ENCODE data around the gene SEPTIN5.
"Not testable (repeated sequence)": the region's sequence is repeated elsewhere in the genome, so short reads cannot be mapped to it uniquely, and the experiment has no call there.

SEPTIN5 gene

DNA sequence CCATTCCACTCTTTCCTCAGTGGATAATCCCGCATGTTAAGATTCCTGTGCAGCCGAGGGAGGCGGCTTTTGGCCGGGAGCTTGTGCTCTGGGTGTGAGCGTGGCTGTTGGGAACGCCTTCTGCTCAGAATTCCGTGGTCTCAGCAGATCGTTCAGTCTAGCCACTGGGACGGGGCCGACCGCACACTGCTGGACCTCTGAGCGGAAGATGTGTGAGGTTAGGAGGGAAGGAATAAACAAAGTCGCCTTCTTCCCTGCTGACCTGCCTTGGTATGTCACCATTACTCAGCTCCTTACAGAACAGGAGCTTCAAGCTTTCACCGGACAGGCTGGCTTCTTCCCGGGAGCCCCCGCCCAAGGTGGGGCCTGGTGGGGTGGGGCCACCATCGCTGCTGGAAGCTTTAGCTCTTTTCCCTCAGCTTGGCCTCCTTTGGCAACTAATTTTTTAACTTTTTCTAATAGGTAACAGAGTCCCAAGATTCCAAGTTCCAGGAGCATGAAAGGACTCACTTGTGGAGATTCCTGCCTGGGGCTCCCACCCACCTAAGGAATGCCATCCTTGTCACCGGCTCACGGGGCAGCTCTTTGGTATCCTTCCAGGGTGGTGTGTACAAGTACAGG is 22.5 kb upstream of the SEPTIN5 start:
- no peaks in the 10 kb centered on the region for H3K36me3 Mint-ChIP-seq
- no peaks in the 10 kb centered on the region for H3K9me3 Mint-ChIP-seq
- H3K27ac Mint-ChIP-seq, result no peak overlapping the region
- H3K4me3 Mint-ChIP-seq, result no peak overlapping the region
- H3K27me3 Mint-ChIP-seq, result peaks cover 34% of the 10 kb centered on the region
- H3K4me1 Mint-ChIP-seq, result no peaks in the 10 kb centered on the region
- CTCF ChIA-PET, result no interaction called here
- no peak for DNase-seq

DNA sequence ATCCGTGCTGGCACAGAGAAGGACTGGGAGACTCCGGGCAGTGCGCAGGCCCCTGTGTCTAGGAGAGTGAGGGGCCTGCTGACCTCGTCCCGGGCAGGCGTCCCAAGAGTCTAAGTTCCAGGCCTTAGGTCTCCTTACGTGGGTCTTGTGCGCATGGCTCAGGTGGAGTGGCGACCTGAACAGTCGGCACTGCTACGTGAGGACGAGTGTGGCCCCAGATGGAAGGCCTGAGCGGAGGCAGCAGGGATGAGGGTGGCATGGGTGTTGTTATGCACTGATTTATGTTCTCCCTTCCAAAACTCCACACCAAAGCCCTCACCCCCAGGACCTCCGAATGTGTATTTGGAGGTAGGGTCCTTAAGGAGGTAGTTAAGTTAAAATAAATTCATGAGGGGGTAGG is 20.7 kb upstream of the SEPTIN5 start:
- no peak for DNase-seq
- Mint-ChIP-seq H3K4me1 (no peaks in the 10 kb centered on the region), H3K27me3 (peaks cover 28% of the 10 kb centered on the region), H3K36me3 (no peaks in the 10 kb centered on the region), H3K9me3 (no peaks in the 10 kb centered on the region), H3K27ac (no peak overlapping the region), H3K4me3 (no peak overlapping the region)
- CTCF ChIA-PET, result no interaction called here

DNA sequence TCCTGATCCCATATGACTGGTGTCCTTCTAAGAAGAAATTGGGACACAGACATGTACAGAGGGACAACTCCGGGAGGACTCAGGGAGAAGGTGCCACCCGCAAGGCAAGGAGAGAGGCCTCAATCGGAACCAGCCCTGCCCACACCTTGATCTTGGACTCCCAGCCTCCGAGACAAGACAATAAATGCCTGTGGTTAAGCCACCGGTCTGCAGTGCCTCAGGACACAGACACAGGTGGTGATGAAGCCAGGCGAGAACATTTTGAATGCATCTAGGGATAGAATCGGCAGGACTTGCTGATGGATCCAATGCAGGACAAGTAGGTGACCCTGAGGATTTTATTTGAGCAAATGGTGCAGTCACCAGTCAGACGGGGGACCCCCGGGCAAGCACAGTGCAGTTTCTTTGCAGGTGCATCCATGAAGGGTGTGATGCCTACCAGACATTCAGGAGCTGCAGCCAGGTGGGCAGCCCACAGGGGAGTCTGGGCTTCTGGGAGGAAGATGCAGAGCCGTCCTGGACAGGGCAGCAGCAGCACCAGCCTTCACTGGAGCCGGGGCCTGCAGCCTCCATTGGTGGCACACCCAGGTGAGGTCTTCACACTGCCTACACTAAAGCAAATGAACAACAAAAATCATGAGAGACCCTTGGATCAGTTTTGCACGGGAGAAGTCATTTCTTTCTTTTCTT is 20.2 kb upstream of the SEPTIN5 start:
- Mint-ChIP-seq H3K4me1 (no peaks in the 10 kb centered on the region), H3K27ac (no peak overlapping the region), H3K4me3 (no peak overlapping the region), H3K27me3 (peaks cover 27% of the 10 kb centered on the region), H3K36me3 (no peaks in the 10 kb centered on the region), H3K9me3 (no peaks in the 10 kb centered on the region)
- CTCF ChIA-PET, result no interaction called here
- DNase-seq, result no peak

DNA sequence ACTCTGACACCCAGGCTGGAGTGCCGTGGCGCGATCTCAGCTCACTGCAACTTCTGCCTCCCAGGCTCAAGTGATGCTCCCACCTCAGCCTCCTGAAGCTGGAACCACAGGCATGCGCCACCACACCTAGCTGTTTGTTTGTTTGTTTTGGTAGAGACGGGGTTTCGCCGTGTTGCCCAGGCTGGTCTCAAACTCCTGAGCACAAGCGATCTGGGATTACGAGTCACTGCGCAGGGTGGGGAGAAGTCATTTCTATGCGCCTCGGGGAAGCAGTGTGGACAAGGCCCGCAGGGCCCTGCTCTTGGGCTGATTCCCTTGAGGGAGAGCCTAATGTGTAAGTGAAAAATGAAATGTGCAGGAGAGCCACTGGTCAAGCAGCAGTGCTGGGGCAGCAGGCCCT is 19.6 kb upstream of the SEPTIN5 start:
- Mint-ChIP-seq H3K4me3 (no peak overlapping the region), H3K4me1 (no peaks in the 10 kb centered on the region), H3K36me3 (no peaks in the 10 kb centered on the region), H3K9me3 (no peaks in the 10 kb centered on the region), H3K27ac (no peak overlapping the region), H3K27me3 (peaks cover 22% of the 10 kb centered on the region)
- CTCF ChIA-PET, result no interaction called here
- DNase-seq, result no peak

DNA sequence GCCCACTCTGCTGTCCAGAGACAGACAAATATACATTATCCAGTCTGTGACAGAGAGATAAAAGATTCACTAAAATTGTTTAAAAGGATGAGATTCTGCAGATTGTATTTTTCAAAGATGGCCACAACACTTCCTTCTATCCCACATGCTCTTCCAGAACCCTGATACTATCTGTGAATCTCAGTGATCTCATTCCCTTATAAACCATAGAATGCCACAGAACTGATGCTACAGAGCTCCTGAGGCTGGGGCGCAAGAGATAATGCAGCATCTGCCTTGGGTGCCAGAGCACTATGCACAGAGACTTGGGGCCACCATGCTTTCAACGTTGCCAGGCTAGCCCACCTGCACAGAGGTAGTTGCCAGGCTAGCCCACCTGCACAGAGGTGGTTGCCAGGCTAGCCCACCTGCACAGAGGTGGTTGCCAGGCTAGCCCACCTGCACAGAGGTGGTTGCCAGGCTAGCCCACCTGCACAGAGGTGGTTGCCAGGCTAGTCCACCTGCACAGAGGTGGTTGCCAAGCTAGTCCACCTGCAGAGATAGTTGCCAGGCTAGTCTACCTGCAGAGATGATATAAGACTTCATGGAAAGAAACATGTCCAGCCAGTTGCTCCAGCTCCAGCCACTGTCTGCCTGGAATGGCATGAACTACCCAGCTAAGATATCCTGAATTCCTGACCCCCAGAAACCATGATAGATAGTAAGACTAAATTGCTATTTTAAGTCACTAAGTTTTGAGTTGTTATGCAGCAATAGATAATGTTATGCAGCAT is 17.6 kb upstream of the SEPTIN5 start:
- DNase-seq, result no peak
- Mint-ChIP-seq H3K36me3 (no peaks in the 10 kb centered on the region), H3K27ac (no peak overlapping the region), H3K4me3 (no peak overlapping the region), H3K4me1 (no peaks in the 10 kb centered on the region), H3K27me3 (peaks cover 21% of the 10 kb centered on the region), H3K9me3 (no peaks in the 10 kb centered on the region)
- CTCF ChIA-PET, result no interaction called here

DNA sequence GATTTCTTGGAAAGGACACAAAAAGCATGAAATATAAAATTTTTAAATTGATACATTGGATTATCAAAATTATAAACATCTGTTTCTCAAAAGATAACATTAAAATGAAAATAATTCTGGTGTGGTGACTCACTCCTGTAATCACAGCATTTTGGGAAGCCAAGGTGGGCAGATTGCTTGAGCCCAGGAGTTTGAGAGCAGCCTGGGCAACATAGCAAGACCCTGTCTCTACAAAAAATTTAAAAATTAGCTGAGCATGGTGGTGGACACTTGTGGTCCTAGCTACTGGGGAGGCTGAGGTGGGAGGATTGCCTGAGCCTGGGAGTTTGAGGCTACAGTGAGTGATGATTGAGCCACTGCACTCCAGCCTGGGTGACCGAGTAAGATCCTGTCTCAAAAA is 16.4 kb upstream of the SEPTIN5 start:
- H3K36me3 Mint-ChIP-seq, H3K27ac Mint-ChIP-seq, H3K4me3 Mint-ChIP-seq, DNase-seq, H3K4me1 Mint-ChIP-seq, CTCF ChIA-PET, H3K9me3 Mint-ChIP-seq: not testable (repeated sequence)
- H3K27me3 Mint-ChIP-seq, result peaks cover 28% of the 10 kb centered on the region

DNA sequence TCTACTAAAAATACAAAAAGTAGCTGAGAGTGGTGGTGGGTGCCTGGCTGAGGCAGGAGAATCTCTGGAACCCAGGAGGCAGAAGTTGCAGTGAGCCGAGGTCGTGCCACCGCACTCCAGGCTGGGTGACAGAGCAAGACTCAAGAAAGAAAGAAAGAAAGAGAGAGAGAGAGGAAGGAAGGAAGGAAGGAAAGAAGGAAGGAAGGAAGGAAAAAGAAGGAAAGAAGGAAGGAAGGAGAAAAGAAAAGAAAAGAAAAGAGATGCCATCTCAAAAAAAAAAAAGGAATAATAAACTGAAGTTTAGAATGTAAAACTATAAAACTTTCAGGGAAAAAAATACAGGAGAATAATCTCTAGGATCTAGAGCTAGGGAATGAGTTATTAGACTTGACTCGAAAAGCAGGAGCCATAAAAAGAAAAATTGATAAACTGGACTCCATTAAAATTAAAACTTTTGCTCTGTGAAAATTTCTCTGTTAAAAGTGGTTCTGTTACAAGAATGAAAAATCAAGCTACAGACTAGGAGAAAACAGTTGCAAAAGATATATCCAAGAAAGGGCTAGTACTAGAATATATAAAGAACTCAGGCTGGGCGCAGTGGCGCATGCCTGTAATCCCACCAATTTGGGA is 13.4 kb upstream of the SEPTIN5 start:
- Mint-ChIP-seq H3K27ac (no peak overlapping the region), H3K27me3 (peaks cover 48% of the 10 kb centered on the region), H3K36me3 (no peaks in the 10 kb centered on the region), H3K4me3 (no peak overlapping the region), H3K4me1 (no peaks in the 10 kb centered on the region), H3K9me3 (no peaks in the 10 kb centered on the region)
- no peak for DNase-seq
- CTCF ChIA-PET, result interaction anchor here (0.6 kb wide), 2 partner anchors 11 to 310 kb away, joined by 3 to 4 read pairs; no protein-coding TSS in a partner anchor

DNA sequence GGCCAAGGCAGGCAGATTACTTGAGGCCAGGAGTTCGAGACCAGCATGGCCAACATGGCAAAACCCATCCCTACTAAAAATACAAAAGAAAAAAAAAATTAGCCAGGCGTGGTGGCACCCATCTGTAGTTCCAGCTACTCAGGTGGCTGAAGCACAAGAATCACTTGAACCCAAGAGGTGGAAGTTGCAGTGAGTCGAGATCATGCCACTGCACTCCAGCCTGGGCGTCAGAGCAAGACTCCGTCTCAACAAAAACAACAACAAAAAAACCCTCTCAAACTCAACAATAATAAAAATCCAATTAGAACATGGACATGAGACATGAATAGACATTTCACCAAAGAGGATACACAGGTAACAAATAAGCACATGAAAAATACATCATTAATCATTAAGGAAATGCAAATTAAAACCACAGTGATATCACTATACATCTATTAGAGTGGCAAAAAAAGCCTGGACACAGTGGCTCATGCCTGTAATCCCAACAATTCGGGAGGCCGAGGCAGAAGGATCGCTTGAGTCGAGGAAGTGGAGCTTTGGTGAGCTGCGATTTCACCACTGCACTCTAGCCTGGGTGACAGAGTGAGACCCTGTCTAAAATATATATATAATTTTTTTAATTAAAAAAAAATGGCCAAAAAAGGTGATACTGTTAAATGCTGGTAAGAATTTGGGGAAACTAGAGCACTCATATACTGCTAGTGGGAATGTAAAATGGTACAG is 12.7 kb upstream of the SEPTIN5 start:
- no peak for DNase-seq
- Mint-ChIP-seq H3K9me3 (no peaks in the 10 kb centered on the region), H3K4me1 (no peaks in the 10 kb centered on the region), H3K27me3 (peaks cover 48% of the 10 kb centered on the region), H3K4me3 (no peak overlapping the region), H3K27ac (no peak overlapping the region), H3K36me3 (no peaks in the 10 kb centered on the region)
- CTCF ChIA-PET, result interaction anchor here (0.6 to 0.9 kb wide), 3 partner anchors 12 to 309 kb away, joined by 3 to 4 read pairs (median 3); no protein-coding TSS in a partner anchor

DNA sequence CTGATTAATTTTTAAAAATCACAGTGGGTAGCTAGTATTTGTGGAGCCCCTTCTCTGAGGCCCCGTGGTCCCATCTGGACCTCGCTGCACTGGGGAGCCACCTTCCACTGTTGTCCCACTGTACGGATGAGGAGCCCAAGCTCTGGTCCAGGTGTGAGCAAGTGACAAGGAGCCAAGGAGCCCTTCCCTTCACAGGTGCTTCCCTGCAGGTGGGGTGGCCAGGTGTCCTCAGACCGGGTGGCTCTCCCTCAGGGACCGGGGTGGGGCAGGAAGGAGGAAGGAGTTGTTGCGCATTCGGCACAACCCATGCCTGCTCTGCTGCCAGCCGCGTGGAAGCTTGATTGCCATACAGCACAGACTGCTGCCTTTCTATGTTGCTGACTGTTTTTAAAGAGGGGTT is 10.4 kb upstream of the SEPTIN5 start:
- Mint-ChIP-seq H3K4me1 (no peaks in the 10 kb centered on the region), H3K27ac (no peak overlapping the region), H3K4me3 (no peak overlapping the region), H3K9me3 (no peaks in the 10 kb centered on the region), H3K27me3 (peaks cover 50% of the 10 kb centered on the region), H3K36me3 (no peaks in the 10 kb centered on the region)
- CTCF ChIA-PET, result no interaction called here
- DNase-seq, result no peak

DNA sequence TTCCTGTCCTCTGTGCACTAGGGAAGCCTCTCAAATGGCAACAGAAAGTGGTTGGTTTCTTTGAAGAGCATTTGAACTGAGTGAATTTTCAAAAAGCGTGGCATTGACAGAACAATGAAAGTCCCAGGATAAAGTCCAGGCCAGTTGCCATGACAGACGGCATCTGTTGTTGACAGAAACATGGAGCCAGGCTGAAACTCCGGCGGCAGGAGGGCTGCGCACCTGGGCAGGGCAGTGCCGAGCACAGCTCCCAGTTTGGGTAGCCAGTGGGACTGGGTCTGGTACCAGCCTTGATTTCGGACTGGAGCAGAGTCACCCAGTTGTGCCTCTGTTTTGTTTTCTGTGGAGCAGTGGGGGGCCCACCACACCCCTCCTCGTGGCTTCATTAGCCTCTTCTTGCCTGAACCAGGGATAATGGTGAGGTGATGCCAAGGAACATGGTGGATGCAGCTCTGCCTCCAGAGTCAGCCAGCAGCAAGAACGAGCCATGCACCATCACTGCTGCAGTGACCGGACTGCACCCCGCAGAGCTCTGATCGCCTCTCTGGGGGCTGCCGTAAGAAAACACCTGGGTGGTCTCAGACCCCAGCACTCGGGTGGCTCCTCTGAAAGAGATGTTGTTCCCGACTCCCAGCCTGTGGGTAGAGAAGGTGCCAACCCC is 9.8 kb upstream of the SEPTIN5 start:
- CTCF ChIA-PET, result no interaction called here
- Mint-ChIP-seq H3K4me1 (no peaks in the 10 kb centered on the region), H3K36me3 (no peaks in the 10 kb centered on the region), H3K9me3 (no peaks in the 10 kb centered on the region), H3K27me3 (peaks cover 48% of the 10 kb centered on the region), H3K4me3 (no peak overlapping the region), H3K27ac (no peak overlapping the region)
- DNase-seq, result no peak

DNA sequence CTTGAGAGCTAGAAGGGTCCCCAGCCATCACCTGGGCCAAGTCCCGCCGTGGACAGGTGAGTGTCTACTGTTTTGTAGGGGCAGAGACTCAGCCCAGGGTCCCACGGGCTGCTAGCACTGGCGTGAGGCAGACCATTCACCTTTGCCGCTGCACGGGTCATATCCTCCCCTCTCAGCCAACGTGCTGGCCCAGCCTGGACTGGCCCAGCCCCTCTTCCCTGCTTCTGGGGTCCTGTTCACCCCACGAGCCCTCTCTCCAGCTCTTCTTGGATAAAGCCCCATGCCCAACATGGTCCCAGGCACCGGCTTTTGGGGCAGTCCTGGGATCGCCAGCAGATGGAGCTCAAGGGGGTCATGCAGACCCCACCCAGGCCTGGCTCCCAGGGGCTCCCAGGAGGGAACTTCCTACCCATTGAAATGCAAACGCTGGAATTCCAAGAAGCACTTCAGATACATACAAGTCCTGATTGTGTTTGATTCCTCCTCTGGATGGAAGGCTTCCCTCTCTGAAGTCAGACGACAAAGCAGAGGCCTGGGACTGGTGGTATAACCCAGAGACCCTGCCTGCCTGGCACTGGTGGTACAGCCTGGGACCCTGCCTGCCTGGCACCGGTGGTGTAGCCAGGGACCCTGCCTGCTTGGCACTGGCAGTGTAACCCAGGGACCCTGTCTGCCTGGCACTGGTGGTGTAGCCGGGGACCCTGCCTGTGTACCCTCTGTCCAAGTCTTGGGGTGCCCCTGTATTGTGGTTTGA is 8.9 kb upstream of the SEPTIN5 start:
- CTCF ChIA-PET, result interaction anchor here (0.6 kb wide), 1 partner anchor 49 kb away, joined by 3 read pairs; no protein-coding TSS in a partner anchor
- no peak overlapping the region for H3K27ac Mint-ChIP-seq
- no peak overlapping the region for H3K4me3 Mint-ChIP-seq
- H3K27me3 Mint-ChIP-seq, result peaks cover 47% of the 10 kb centered on the region
- no peak for DNase-seq
- H3K9me3 Mint-ChIP-seq, result no peaks in the 10 kb centered on the region
- H3K4me1 Mint-ChIP-seq, result no peaks in the 10 kb centered on the region
- H3K36me3 Mint-ChIP-seq, result no peaks in the 10 kb centered on the region

DNA sequence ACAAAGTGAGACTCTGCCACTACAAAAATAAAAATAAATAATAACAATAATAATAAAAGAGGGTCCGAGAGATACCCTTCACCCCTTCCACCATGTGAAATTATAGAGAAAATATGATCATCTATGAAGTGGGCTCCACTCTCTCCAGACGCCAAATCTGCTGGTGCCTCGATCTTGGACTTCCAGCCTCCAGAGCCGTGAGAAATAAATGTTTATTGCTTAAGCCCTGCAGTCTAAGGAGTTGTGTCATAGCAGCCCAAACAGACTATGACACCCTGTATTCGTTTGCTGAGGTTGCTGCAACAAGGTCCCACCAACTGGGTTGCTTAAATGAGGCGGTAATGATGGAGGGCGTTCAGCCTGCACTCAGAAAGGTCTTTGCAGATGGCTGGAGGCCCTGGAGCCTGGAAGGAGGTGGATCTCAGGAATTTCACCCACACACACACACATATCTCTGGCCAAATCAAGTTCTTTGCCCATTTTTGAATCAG is 7.6 kb upstream of the SEPTIN5 start:
- no peaks in the 10 kb centered on the region for H3K4me1 Mint-ChIP-seq

More for the DNA sequence above, 7.6 kb upstream of the SEPTIN5 start:
- Mint-ChIP-seq H3K4me3 (no peak overlapping the region), H3K27me3 (peaks cover 50% of the 10 kb centered on the region), H3K27ac (no peak overlapping the region), H3K36me3 (no peaks in the 10 kb centered on the region), H3K9me3 (no peaks in the 10 kb centered on the region)
- CTCF ChIA-PET, result no interaction called here
- no peak for DNase-seq
